Esophagus muscularis mucosa (tissue), 4 donors: ENCODE data around the gene FHIP1A.

Experiments used
- EP300 ChIP-seq: sonication (generic); formaldehyde crosslinking; IDR thresholded peaks from one replicate; pipeline ENCODE4 v1.6.1; 2017; ENCODE audit warnings: antibody characterized with exemption
- POLR2A ChIP-seq: fragments of 450-650 bp; IDR thresholded peaks from one replicate; pipeline ENCODE4 v1.6.1; 2017; ENCODE audit warnings: antibody characterized with exemption, moderate library complexity, mild to moderate bottlenecking, low read depth
- TF ChIP-seq, protein P1 (sequence below), 3 experiments: fragments of 200-600 bp in 2 of 3; fragments of 450-650 bp in 1 of 3; sonication (generic) in 2 of 3; IDR thresholded peaks; one replicate each; pipeline ENCODE4 v1.5.1; 2017 to 2019; ENCODE audit warnings: antibody characterized with exemption in 3 of 3, mild to moderate bottlenecking in 2 of 3, moderate library complexity in 1 of 3

DNA sequence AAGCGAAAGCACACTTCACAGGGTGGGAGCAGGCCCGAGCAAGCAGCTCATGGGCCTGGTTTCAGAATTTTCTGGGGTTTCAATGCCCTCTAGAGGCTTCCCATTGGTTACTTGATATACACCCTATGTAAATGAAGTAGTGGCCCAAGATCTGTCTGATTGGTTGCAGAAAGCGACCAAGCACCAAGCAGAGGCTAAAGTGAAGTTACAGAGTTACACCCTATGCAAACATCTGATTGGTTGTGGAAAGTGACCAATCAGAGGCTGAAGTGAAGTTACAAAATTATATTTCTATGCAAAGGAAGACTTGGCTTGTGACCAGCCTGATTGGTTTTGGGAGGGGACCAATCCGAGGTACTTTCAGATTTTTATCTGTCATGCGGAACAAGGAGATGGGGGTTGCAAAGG lies 8.2 kb downstream of the FHIP1A start:
- TF ChIP-seq EP300, result no peak
- no peak for TF ChIP-seq POLR2A
- TF ChIP-seq, protein P1, sequence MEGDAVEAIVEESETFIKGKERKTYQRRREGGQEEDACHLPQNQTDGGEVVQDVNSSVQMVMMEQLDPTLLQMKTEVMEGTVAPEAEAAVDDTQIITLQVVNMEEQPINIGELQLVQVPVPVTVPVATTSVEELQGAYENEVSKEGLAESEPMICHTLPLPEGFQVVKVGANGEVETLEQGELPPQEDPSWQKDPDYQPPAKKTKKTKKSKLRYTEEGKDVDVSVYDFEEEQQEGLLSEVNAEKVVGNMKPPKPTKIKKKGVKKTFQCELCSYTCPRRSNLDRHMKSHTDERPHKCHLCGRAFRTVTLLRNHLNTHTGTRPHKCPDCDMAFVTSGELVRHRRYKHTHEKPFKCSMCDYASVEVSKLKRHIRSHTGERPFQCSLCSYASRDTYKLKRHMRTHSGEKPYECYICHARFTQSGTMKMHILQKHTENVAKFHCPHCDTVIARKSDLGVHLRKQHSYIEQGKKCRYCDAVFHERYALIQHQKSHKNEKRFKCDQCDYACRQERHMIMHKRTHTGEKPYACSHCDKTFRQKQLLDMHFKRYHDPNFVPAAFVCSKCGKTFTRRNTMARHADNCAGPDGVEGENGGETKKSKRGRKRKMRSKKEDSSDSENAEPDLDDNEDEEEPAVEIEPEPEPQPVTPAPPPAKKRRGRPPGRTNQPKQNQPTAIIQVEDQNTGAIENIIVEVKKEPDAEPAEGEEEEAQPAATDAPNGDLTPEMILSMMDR (IDR thresholded peaks at IDR 0.05), result no peak
